Activated T-cell treated with anti-CD3 and anti-CD28 coated beads, Interleukin-2, amount 50 U/mL, for 48 hours (primary cell): ENCODE data around the gene CYB561.

Source experiments
- DNase-seq, 2 experiments: peaks; one replicate each; pipeline ENCODE4 v3.0.0-alpha.2; 2020

CYB561 gene

GRCh38 chr17:63445954-63446752 is at the start of gene CYB561:
TSS of gene CYB561 (minus strand) at chr17:63446306. CDS start at chr17:63437547, 8,759 bp downstream.
- DNase-seq = peak; percentile 74 to 81

GRCh38 chr17:63495491-63495890 is 49.4 kb upstream of the CYB561 start:
- no peak for DNase-seq

- DNase-seq = no peak
Measured at GRCh38 chr17:63494300-63494928, 48.3 kb upstream of the CYB561 start.

- no peak for DNase-seq
Measured at GRCh38 chr17:63493411-63493810, 47.3 kb upstream of the CYB561 start.

- no peak for DNase-seq
Measured at GRCh38 chr17:63492940-63493339, 46.8 kb upstream of the CYB561 start.

GRCh38 chr17:63491977-63492618 is 46.0 kb upstream of the CYB561 start:
- no peak for DNase-seq

GRCh38 chr17:63491413-63491812 is 45.3 kb upstream of the CYB561 start:
- no peak for DNase-seq

GRCh38 chr17:63490858-63491400 is 44.8 kb upstream of the CYB561 start:
- no peak for DNase-seq

- no peak for DNase-seq
Measured at GRCh38 chr17:63490329-63490728, 44.2 kb upstream of the CYB561 start.

GRCh38 chr17:63489291-63489690 is 43.2 kb upstream of the CYB561 start:
- DNase-seq = no peak

GRCh38 chr17:63488851-63489250 is 42.7 kb upstream of the CYB561 start:
- DNase-seq = no peak

GRCh38 chr17:63487014-63487339 is 40.9 kb upstream of the CYB561 start:
- no peak for DNase-seq

GRCh38 chr17:63486317-63487013 is 40.4 kb upstream of the CYB561 start:
- no peak for DNase-seq

GRCh38 chr17:63483655-63484575 is 37.8 kb upstream of the CYB561 start:
- no peak for DNase-seq

- no peak for DNase-seq
Measured at GRCh38 chr17:63483038-63483437, 36.9 kb upstream of the CYB561 start.

- DNase-seq = no peak
Measured at GRCh38 chr17:63482509-63482908, 36.4 kb upstream of the CYB561 start.

GRCh38 chr17:63481488-63481870 is 35.4 kb upstream of the CYB561 start:
- DNase-seq = no peak

GRCh38 chr17:63480826-63481487 is 34.9 kb upstream of the CYB561 start:
- no peak for DNase-seq

- no peak for DNase-seq
Measured at GRCh38 chr17:63480192-63480784, 34.2 kb upstream of the CYB561 start.

- no peak for DNase-seq
Measured at GRCh38 chr17:63479495-63480184, 33.5 kb upstream of the CYB561 start.
